Parathyroid adenoma (tissue), 2 donors: ENCODE measurements around the gene RASSF8.

Experiments
- H2AFZ ChIP-seq: fragments of 300-600 bp; sonication (generic); one replicate; pipeline ENCODE4 v1.7.0; 2017; ENCODE audit warnings: antibody characterized with exemption, mild to moderate bottlenecking
- H3K27ac ChIP-seq: fragments of 300-600 bp; sonication (generic); one replicate; pipeline ENCODE4 v1.7.0; 2017
- H3K27me3 ChIP-seq: fragments of 300-600 bp; sonication (generic); one replicate; pipeline ENCODE4 v1.7.0; 2017; ENCODE audit warnings: low read length; ENCODE audit not compliant: control insufficient read depth, insufficient read depth
- H3K36me3 ChIP-seq: fragments of 300-600 bp; sonication (generic); one replicate; pipeline ENCODE4 v1.7.0; 2017; ENCODE audit warnings: low read length; ENCODE audit not compliant: control insufficient read depth, insufficient read depth
- H3K4me1 ChIP-seq: fragments of 300-600 bp; sonication (generic); one replicate; pipeline ENCODE4 v1.7.0; 2017; ENCODE audit warnings: control low read depth
- H3K4me2 ChIP-seq: fragments of 300-600 bp; sonication (generic); one replicate; pipeline ENCODE4 v1.7.0; 2017; ENCODE audit warnings: low read length
- H3K4me3 ChIP-seq: fragments of 300-600 bp; sonication (generic); one replicate; pipeline ENCODE4 v1.7.0; 2017; ENCODE audit warnings: low read depth, low read length
- H3K79me2 ChIP-seq: fragments of 300-600 bp; sonication (generic); one replicate; pipeline ENCODE4 v1.7.0; 2017; ENCODE audit warnings: control low read depth
- H3K9ac ChIP-seq: fragments of 300-600 bp; sonication (generic); one replicate; pipeline ENCODE4 v1.7.0; 2017; ENCODE audit warnings: mild to moderate bottlenecking
- H3K9me3 ChIP-seq: fragments of 300-600 bp; sonication (generic); one replicate; pipeline ENCODE4 v1.7.0; 2017; ENCODE audit warnings: low read length; ENCODE audit not compliant: control insufficient read depth
- CTCF ChIP-seq: fragments of 300-600 bp; sonication (generic); IDR thresholded peaks from one replicate; pipeline ENCODE4 v1.7.0; 2017; ENCODE audit warnings: antibody characterized with exemption, mild to moderate bottlenecking
- donor health status: primary hyperparathyroidism.

The RASSF8 gene

DNA sequence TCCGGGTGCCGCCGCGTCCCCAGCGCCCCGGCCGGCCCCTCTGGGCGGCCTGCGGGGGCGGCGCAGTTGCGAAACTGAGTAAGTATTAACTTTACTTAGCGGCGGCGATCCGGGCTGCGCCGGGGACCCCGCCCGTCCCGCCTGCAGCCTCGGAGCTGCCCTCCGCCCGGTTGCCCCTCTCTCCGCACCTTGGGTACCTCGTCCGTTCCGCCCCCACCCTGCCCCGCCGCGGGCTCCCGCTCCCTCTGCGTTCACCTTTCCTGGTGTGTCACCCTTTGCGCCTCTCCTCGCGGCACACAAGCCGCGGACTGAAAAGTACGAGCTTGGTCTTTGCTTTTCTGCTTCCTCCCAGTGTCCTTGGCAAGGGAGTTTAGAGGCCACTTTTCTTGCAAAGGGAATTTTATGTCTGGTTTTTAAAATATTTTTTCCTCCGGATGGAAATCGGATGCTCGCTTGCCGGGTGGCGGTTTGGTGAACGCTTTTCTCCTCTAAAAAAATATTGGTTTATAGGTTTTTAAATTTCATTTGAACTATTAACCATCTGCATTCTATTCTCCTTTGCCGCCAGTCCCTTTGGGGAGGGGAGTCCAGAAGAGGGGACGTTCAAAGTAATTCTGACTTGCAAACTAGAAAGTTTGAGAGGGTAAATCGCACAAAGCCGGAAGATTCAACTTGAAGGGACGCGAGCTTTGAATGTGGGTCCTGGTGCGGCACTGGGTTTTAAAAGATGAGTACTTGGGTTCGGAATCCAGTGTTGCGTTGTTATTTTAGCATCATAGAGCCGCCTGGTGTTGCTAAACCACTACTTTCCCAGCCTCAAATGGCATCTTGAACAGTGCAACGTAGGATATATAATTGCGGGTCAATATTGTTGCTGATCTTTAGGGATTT is 834 bp downstream of the RASSF8 start:
- Histone ChIP-seq H2AFZ (peak overlapping the region; percentile 92), H3K9ac (peak overlapping the region; percentile 8), H3K27me3 (no peaks in the 10 kb centered on the region), H3K79me2 (peaks cover 14% of the 10 kb centered on the region), H3K27ac (peak overlapping the region; percentile 17), H3K36me3 (no peaks in the 10 kb centered on the region), H3K4me3 (peak overlapping the region; percentile 72), H3K9me3 (no peaks in the 10 kb centered on the region), H3K4me1 (peaks cover 2% of the 10 kb centered on the region), H3K4me2 (peak overlapping the region; percentile 96)
- TF ChIP-seq CTCF = no peak

- Histone ChIP-seq H3K27me3 (no peaks in the 10 kb centered on the region), H3K79me2 (peaks cover 14% of the 10 kb centered on the region), H3K36me3 (no peaks in the 10 kb centered on the region), H3K4me2 (peak overlapping the region; percentile 96), H3K27ac (no peak overlapping the region), H3K9ac (no peak overlapping the region), H3K9me3 (no peaks in the 10 kb centered on the region), H3K4me1 (peaks cover 2% of the 10 kb centered on the region), H2AFZ (peak overlapping the region; percentile 92), H3K4me3 (no peak overlapping the region)
- no peak for TF ChIP-seq CTCF
Observed at GRCh38 chr12:25960143-25960542, 1.7 kb downstream of the RASSF8 start.

DNA sequence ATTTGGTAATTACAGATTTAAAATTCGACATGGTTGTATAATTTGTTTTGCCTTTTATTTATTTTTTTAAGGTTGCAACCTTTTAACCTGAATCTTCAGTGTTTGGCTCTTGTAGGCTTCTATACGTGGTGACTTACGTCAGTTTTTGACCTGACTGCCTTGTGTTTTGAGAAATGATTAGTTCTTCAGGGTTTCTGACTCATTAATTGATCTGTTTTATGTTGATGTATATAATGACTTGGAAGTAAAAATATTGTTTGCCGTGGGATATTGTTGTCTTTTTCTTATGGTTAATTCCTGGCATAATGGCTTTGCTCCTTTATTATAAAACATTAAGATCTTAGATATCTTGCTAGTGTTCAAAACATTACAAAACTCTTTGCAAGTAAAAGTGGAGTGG is 2.5 kb downstream of the RASSF8 start:
- no peak overlapping the region for H2AFZ ChIP-seq

DNA sequence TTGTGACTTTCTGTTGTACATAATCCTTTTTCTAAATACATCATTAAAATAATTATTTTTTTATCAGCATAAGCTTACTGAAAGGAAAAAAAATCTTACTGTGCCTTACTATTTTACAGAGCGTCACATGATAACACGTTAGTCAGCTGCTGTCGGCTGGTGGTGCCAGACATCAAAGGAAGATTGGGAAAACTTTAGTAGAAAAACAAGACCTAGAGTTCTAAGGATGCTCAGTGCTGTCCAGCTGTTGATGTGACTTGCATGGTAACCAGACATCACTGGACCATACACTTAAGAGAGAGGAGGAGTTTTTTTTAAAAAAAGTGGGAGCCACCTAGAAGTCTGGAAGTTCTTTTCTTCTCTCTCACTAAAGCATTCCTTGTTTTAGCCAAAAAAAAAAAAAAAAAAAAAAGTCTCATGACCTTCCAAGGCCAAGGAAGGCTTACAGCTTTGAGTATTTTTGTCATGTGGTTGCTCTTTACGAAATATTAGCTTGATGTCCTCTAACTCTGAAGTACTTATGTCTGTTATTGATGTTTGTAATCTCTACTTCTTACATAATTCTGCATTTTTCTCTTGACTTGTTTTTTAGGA is 4.5 kb downstream of the RASSF8 start:
- no peak overlapping the region for H3K27ac ChIP-seq
- H3K4me2 ChIP-seq = no peak overlapping the region
- H2AFZ ChIP-seq = no peak overlapping the region
- H3K9me3 ChIP-seq = no peaks in the 10 kb centered on the region
- H3K79me2 ChIP-seq = peaks cover 22% of the 10 kb centered on the region
- no peaks in the 10 kb centered on the region for H3K36me3 ChIP-seq
- no peaks in the 10 kb centered on the region for H3K27me3 ChIP-seq
- no peak overlapping the region for H3K4me3 ChIP-seq
- no peak for TF ChIP-seq CTCF
- peaks cover 2% of the 10 kb centered on the region for H3K4me1 ChIP-seq
- H3K9ac ChIP-seq = no peak overlapping the region

More for the DNA sequence above, 2.5 kb downstream of the RASSF8 start:
- no peak overlapping the region for H3K4me2 ChIP-seq
- no peaks in the 10 kb centered on the region for H3K36me3 ChIP-seq
- H3K27ac ChIP-seq = no peak overlapping the region
- H3K27me3 ChIP-seq = no peaks in the 10 kb centered on the region
- H3K9me3 ChIP-seq = no peaks in the 10 kb centered on the region
- no peak for TF ChIP-seq CTCF
- peaks cover 19% of the 10 kb centered on the region for H3K79me2 ChIP-seq
- no peak overlapping the region for H3K4me3 ChIP-seq
- no peak overlapping the region for H3K9ac ChIP-seq
- H3K4me1 ChIP-seq = peaks cover 2% of the 10 kb centered on the region
